Nephron progenitor cell (in vitro differentiated cells): ENCODE results near the gene PCGF1.

ENCODE experiments used
- DNase-seq: peaks from one replicate; pipeline ENCODE4 v3.0.0; 2021
- H3K27ac Mint-ChIP-seq: 2 replicates; pipeline ENCODE4 v1.8.0; 2021; ENCODE audit warnings: mild to moderate bottlenecking, moderate library complexity, mixed read lengths
- H3K27me3 Mint-ChIP-seq: 2 replicates; pipeline ENCODE4 v1.8.0; 2021; ENCODE audit warnings: mild to moderate bottlenecking, low read depth, mixed read lengths; ENCODE audit not compliant: poor library complexity
- H3K36me3 Mint-ChIP-seq: 2 replicates; pipeline ENCODE4 v1.8.0; 2021; ENCODE audit warnings: low read depth, mixed read lengths
- H3K4me1 Mint-ChIP-seq: 2 replicates; pipeline ENCODE4 v1.8.0; 2021; ENCODE audit warnings: mixed read lengths
- H3K4me3 Mint-ChIP-seq: 2 replicates; pipeline ENCODE4 v1.8.0; 2021; ENCODE audit warnings: mild to moderate bottlenecking, moderate library complexity, mixed read lengths
- H3K9me3 Mint-ChIP-seq: 2 replicates; pipeline ENCODE4 v1.8.0; 2021; ENCODE audit warnings: mild to moderate bottlenecking, moderate library complexity, mixed read lengths
- CTCF ChIP-seq: fragments of 200-600 bp; sonication (generic); IDR thresholded peaks from 2 replicates; pipeline ENCODE4 v1.5.0; 2021; ENCODE audit warnings: antibody characterized with exemption

Gene PCGF1

GRCh38 chr2:74498500-74499266 is 8.8 kb downstream of the PCGF1 start:
- peak; percentile 50 for DNase-seq
- Mint-ChIP-seq H3K4me3 (peak overlapping the region; percentile 89), H3K27me3 (peaks cover 94% of the 10 kb centered on the region), H3K27ac (no peak overlapping the region), H3K9me3 (no peaks in the 10 kb centered on the region), H3K36me3 (peaks cover 17% of the 10 kb centered on the region), H3K4me1 (peaks cover 58% of the 10 kb centered on the region)
- TF ChIP-seq CTCF: no peak

DNA sequence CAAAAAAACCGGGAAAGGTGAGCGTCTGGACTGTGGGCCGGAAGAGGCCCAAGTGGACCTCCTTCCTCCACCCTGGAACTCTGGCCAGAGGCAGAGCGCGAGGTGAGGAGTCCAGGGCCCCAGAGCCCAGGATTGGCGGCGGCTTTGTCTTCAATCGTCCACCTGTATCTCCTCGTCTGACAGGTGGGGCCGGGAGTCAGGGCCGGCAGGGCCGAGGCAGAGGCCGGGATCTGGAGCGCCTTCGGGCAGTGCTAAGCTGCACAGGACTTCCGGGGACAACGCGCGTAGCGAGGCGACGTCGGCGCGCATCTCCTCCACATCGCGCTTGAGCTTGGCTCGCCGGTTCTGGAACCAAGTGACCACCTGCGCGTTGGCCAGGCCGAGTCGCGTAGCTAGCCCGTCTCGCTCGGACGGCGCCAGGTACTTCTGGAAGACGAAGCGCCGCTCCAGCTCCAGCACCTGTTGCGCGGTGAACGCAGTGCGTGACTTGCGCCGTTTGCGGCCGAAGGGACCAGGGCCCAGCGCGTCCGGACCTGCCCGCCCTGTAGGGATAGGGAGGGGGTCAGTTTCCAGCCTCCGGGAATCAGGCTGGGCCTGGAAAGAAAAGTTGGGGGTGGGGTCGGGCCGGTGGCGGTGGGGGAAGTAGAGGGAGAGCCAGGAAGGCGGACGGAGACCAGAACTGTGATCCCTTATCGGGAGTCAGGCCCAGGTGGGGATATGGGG is 9.6 kb downstream of the PCGF1 start:
- H3K9me3 Mint-ChIP-seq: no peaks in the 10 kb centered on the region
- no peak overlapping the region for H3K27ac Mint-ChIP-seq
- peak; percentile 41 for DNase-seq
- peaks cover 21% of the 10 kb centered on the region for H3K36me3 Mint-ChIP-seq
- no peak for TF ChIP-seq CTCF
- H3K4me3 Mint-ChIP-seq: peak overlapping the region; percentile 89
- H3K4me1 Mint-ChIP-seq: peaks cover 52% of the 10 kb centered on the region
- H3K27me3 Mint-ChIP-seq: peaks cover 86% of the 10 kb centered on the region

DNA sequence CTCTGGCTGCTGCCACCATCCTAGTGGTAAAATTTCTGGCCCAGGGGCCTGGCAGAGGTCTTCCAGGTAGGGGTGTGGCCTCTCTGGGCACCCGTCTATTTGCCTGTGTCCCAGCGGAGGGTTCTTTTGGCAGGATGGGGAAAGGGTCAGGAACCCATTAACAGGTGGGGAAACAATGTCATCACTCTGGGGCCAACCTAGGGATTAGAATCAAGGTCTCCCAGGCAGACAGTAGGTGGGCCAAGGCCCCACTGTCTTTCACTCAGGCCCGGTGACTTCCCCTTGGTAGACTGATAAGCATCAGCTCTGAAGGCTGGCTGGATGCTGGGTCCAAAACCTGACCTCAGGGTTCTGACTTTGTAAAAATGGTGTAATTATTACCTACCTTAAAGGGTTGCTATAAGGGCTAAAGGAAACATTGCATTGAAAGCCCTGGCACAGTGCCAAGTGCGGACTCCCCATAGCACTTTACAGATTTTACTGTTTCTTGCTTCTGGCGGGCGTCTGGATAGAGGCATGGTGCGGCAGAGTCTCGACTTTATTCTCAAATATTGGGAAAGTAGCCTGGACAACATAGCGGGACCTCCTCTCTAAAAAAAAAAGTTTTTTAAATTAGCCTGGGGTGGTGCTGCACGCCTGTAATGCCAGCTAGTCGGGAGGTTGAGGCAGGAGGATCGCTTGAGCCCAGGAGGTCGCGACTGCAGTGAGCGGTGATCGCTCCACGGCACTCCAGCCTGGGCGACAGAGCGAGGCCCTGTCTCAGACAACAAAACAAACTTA is 10.3 kb downstream of the PCGF1 start:
- H3K4me1 Mint-ChIP-seq: peaks cover 45% of the 10 kb centered on the region
- H3K36me3 Mint-ChIP-seq: peaks cover 24% of the 10 kb centered on the region
- H3K9me3 Mint-ChIP-seq: no peaks in the 10 kb centered on the region
- DNase-seq: no peak
- TF ChIP-seq CTCF: no peak
- peaks cover 79% of the 10 kb centered on the region for H3K27me3 Mint-ChIP-seq
- no peak overlapping the region for H3K27ac Mint-ChIP-seq
- H3K4me3 Mint-ChIP-seq: peak overlapping the region; percentile 89

GRCh38 chr2:74495440-74495839 is 12.1 kb downstream of the PCGF1 start:
- Mint-ChIP-seq H3K9me3 (no peaks in the 10 kb centered on the region), H3K27ac (no peak overlapping the region), H3K4me1 (peaks cover 28% of the 10 kb centered on the region), H3K27me3 (peaks cover 61% of the 10 kb centered on the region), H3K4me3 (no peak overlapping the region), H3K36me3 (peaks cover 42% of the 10 kb centered on the region)
- no peak for TF ChIP-seq CTCF
- DNase-seq: no peak

DNA sequence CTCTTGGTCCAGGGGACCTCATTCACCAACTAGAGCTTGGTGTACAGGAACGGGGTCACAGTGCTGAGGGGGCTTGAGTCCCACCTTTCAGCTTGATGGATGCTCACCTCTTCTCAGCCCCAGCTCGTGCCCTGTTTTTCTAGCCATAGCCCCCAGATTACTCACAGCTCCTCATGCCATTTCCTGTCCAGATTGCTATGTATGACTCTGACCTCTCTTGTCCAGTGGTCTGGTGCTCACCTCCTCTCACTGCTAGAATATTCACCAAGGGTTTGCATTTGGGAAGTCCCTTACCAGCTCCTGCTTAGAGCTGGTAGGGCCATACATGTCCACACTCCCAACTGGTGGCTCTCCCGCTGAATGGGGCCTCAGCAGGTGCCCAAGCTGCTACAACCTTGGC is 13.9 kb downstream of the PCGF1 start:
- peaks cover 13% of the 10 kb centered on the region for H3K4me1 Mint-ChIP-seq
- H3K27ac Mint-ChIP-seq: no peak overlapping the region
- H3K9me3 Mint-ChIP-seq: no peaks in the 10 kb centered on the region
- H3K36me3 Mint-ChIP-seq: peaks cover 53% of the 10 kb centered on the region
- TF ChIP-seq CTCF: no peak
- no peak overlapping the region for H3K4me3 Mint-ChIP-seq
- no peak for DNase-seq
- H3K27me3 Mint-ChIP-seq: peaks cover 42% of the 10 kb centered on the region
